Measurements from ENCODE around the gene UCHL1.
"Not testable (repeated sequence)": the region's sequence is repeated elsewhere in the genome, so short reads cannot be mapped to it uniquely, and the experiment has no call there.

UCHL1 gene

GRCh38 chr4:41303372-41304118 lies 46.8 kb downstream of the UCHL1 start:
- no peak for DNase-seq (ENCODE audit: low read depth, low spot score)
- no peak overlapping the region for H3K4me3 ChIP-seq (ENCODE audit: low read depth, low read length)
- TF ChIP-seq CTCF (IDR thresholded peaks at IDR 0.05; ENCODE audit: low read depth, low read length), result no peak
- in situ Hi-C loops (cut with HindIII; ENCODE audit: low sequenced_read_pairs), result no loop called here

- in situ Hi-C loops (cut with HindIII; ENCODE audit: low sequenced_read_pairs), result no loop called here
- TF ChIP-seq CTCF (IDR thresholded peaks at IDR 0.05; ENCODE audit: low read depth, low read length), result no peak
- DNase-seq (ENCODE audit: low read depth, low spot score), result no peak
- H3K4me3 ChIP-seq (ENCODE audit: low read depth, low read length), result no peak overlapping the region
Measured at GRCh38 chr4:41304221-41304620, 47.5 kb downstream of the UCHL1 start.

GRCh38 chr4:41305476-41305875 lies 48.7 kb downstream of the UCHL1 start:
- no peak for TF ChIP-seq CTCF (IDR thresholded peaks at IDR 0.05; ENCODE audit: low read depth, low read length)
- H3K4me3 ChIP-seq (ENCODE audit: low read depth, low read length), result no peak overlapping the region
- no peak for DNase-seq (ENCODE audit: low read depth, low spot score)
- in situ Hi-C loops (cut with HindIII; ENCODE audit: low sequenced_read_pairs), result no loop called here

GRCh38 chr4:41307638-41308037 lies 50.9 kb downstream of the UCHL1 start:
- DNase-seq (ENCODE audit: low read depth, low spot score), result no peak
- in situ Hi-C loops (cut with HindIII; ENCODE audit: low sequenced_read_pairs), result no loop called here
- TF ChIP-seq CTCF (IDR thresholded peaks at IDR 0.05; ENCODE audit: low read depth, low read length), result no peak
- H3K4me3 ChIP-seq (ENCODE audit: low read depth, low read length), result no peak overlapping the region

- H3K4me3 ChIP-seq (ENCODE audit: low read depth, low read length), result no peak overlapping the region
- no peak for TF ChIP-seq CTCF (IDR thresholded peaks at IDR 0.05; ENCODE audit: low read depth, low read length)
- no peak for DNase-seq (ENCODE audit: low read depth, low spot score)
- in situ Hi-C loops (cut with HindIII; ENCODE audit: low sequenced_read_pairs), result no loop called here
Measured at GRCh38 chr4:41308398-41308797, 51.7 kb downstream of the UCHL1 start.

- in situ Hi-C loops (cut with HindIII; ENCODE audit: low sequenced_read_pairs); DNase-seq (ENCODE audit: low read depth, low spot score); H3K4me3 ChIP-seq (ENCODE audit: low read depth, low read length): not testable (repeated sequence)
Measured at GRCh38 chr4:41315426-41315825, 58.7 kb downstream of the UCHL1 start.

GRCh38 chr4:41315862-41316261 lies 59.1 kb downstream of the UCHL1 start:
- no peak overlapping the region for H3K4me3 ChIP-seq (ENCODE audit: low read depth, low read length)
- in situ Hi-C loops (cut with HindIII; ENCODE audit: low sequenced_read_pairs), result no loop called here
- no peak for TF ChIP-seq CTCF (IDR thresholded peaks at IDR 0.05; ENCODE audit: low read depth, low read length)
- DNase-seq (ENCODE audit: low read depth, low spot score), result no peak

All from astrocyte of the spinal cord (primary cell).